Ishikawa (cell line): Measurements from ENCODE around the gene AGT.
A peak's percentile ranks its signal among the peaks of the same experiment; 100 is the strongest.

Experiments
- CEBPB ChIP-seq: IDR thresholded peaks from 2 replicates; pipeline ENCODE4 v1.6.1; 2012
- CREB1 ChIP-seq: IDR thresholded peaks from 2 replicates; pipeline ENCODE4 v1.6.1; 2012; ENCODE audit warnings: low read depth
- EGR1 ChIP-seq: IDR thresholded peaks from 2 replicates; pipeline ENCODE4 v1.6.1; 2012
- EP300 ChIP-seq: IDR thresholded peaks from 2 replicates; pipeline ENCODE4 v1.6.1; 2012; ENCODE audit warnings: borderline replicate concordance
- FOXM1 ChIP-seq: IDR thresholded peaks from 2 replicates; pipeline ENCODE4 v1.6.1; 2012; ENCODE audit warnings: low read depth, borderline replicate concordance
- MAX ChIP-seq: IDR thresholded peaks from 2 replicates; pipeline ENCODE4 v1.6.1; 2012
- NFIC ChIP-seq: IDR thresholded peaks from 2 replicates; pipeline ENCODE4 v1.6.1; 2012
- RAD21 ChIP-seq: IDR thresholded peaks from 2 replicates; pipeline ENCODE4 v1.6.1; 2012; ENCODE audit warnings: low read depth
- REST ChIP-seq: IDR thresholded peaks from 2 replicates; pipeline ENCODE4 v1.6.1; 2012; ENCODE audit warnings: low read depth, mild to moderate bottlenecking
- TAF1 ChIP-seq: IDR thresholded peaks from 2 replicates; pipeline ENCODE4 v1.6.1; 2012; ENCODE audit warnings: low read depth, mild to moderate bottlenecking
- TCF12 ChIP-seq: IDR thresholded peaks from 2 replicates; pipeline ENCODE4 v1.6.1; 2012; ENCODE audit warnings: low read depth
- TEAD4 ChIP-seq: IDR thresholded peaks from 2 replicates; pipeline ENCODE4 v1.6.1; 2012
- USF1 ChIP-seq: IDR thresholded peaks from 2 replicates; pipeline ENCODE4 v1.6.1; 2012
- YY1 ChIP-seq: IDR thresholded peaks from 2 replicates; pipeline ENCODE4 v1.6.1; 2012; ENCODE audit warnings: low read depth
- ZBTB7A ChIP-seq: IDR thresholded peaks from 2 replicates; pipeline ENCODE4 v1.6.1; 2012; ENCODE audit warnings: low read depth

AGT gene

GRCh38 chr1:230750986-230751625 lies 37.2 kb upstream of the AGT start:
- TF ChIP-seq CEBPB (no peak), EGR1 (no peak), REST (no peak), EP300 (no peak), FOXM1 (no peak), ZBTB7A (no peak), USF1 (no peak), TAF1 (no peak), YY1 (no peak), TCF12 (no peak), CREB1 (no peak), NFIC (no peak), RAD21 (no peak), MAX (no peak), TEAD4 (no peak)

- no peak for TF ChIP-seq MAX
- TF ChIP-seq ZBTB7A: no peak
- TF ChIP-seq CREB1: no peak
- no peak for TF ChIP-seq YY1
- TF ChIP-seq REST: no peak
- no peak for TF ChIP-seq CEBPB
- no peak for TF ChIP-seq FOXM1
- TF ChIP-seq RAD21: no peak
Measured at GRCh38 chr1:230750576-230750975, 36.7 kb upstream of the AGT start.

GRCh38 chr1:230749635-230750034 lies 35.7 kb upstream of the AGT start:
- no peak for TF ChIP-seq YY1
- no peak for TF ChIP-seq CREB1
- TF ChIP-seq ZBTB7A: no peak
- no peak for TF ChIP-seq REST
- TF ChIP-seq EP300: no peak
- TF ChIP-seq MAX: no peak
- no peak for TF ChIP-seq FOXM1
- TF ChIP-seq TEAD4: no peak

GRCh38 chr1:230749150-230749549 lies 35.2 kb upstream of the AGT start:
- TF ChIP-seq TEAD4: no peak
- peak; percentile 65; the same call in 1 of the 2 replicates for TF ChIP-seq USF1
- TF ChIP-seq EP300: no peak
- TF ChIP-seq ZBTB7A: no peak
- TF ChIP-seq REST: no peak
- no peak for TF ChIP-seq TCF12
